HuH-7.5 (cell line): Measurements from ENCODE around the gene MLKL.
"Not testable (repeated sequence)": the region's sequence is repeated elsewhere in the genome, so short reads cannot be mapped to it uniquely, and the experiment has no call there.

Experiments
- DNase-seq: peaks from one replicate; pipeline ENCODE4 v3.0.0; 2011; ENCODE audit warnings: low spot score

MLKL gene

DNA sequence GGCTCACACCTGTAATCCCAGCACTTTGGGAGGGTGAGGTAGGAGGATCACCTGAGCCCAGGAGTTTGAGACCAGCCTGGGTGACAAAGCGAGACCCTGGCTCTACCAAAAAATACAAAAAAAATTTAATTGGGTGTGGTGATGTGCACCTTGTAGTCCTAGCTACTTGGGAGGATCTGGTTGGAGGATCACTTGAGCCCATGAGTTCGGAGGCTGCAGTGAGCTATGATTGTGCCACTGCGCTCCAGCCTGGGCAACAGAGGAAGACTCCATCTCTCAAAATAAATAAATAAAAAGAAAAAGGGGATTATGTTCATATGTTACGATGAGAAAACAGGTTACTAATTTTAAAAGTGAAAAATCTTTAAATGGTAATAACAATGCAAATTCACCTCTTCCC, 996 bp downstream of the MLKL start:
- DNase-seq, result no peak

DNA sequence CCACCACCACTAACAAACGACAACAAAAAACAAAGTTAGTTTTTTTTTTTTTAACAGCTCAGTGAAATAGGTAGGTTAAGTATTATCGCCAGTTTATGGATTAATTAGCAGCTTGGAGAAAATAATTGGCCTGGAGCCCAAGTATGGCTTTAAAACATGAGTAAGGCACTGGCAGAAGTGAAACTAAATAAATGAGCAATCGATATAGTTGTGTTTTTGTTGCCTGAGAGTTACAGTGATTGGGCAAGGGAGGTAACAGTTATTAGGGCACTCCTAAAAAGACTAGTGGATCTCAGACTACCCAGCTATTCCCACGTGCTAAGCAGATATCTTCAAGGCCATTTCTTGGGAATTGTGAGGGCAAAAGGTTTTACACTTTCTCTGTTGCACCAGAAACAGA, 2.4 kb downstream of the MLKL start:
- no peak for DNase-seq

DNA sequence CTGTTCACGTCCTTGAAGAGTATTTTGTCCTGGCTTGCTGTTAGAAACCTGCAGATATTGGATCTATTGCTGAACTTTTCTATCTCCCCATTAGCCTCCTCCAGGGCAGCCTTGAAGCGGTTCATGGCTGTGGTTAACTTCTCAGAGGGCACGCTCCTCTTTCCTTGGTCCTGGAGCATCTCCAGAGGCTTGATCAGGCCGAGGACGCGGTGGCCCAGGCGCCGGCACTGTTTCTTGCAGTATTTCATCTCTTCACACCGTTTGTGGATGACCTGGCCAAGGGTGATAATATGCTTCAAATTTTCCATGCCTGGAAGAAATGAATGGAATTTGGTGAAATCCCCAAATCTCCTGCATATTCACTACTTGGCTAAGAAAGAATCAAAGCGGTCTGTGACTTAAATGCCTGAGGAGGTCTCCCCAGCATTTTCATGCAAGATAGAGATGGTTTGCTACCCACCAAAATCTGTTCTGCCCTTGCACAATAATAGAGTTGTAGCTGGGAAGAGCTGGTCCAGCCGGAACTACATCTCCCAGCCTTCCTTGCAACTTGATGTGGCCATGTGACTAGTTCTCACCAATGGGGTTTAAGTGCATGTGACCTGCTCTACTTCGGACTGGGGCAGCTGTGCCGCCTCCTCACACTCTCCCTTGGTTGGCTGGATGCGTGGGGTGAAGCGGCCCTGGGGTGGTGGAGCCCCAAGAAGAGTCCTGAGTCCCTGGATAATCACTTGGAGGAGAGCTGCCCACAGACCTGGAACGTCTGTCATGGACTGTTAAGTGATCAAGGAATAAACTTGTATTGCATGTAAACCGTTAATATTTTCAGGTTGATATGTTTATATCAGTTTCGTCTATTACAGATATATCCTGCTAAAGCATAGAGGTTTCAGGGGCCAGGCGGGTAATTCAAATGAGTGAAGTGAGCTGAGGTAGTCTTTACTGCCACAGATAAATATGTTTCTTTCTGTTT, 4.9 kb downstream of the MLKL start:
- DNase-seq, result peak; percentile 92

DNA sequence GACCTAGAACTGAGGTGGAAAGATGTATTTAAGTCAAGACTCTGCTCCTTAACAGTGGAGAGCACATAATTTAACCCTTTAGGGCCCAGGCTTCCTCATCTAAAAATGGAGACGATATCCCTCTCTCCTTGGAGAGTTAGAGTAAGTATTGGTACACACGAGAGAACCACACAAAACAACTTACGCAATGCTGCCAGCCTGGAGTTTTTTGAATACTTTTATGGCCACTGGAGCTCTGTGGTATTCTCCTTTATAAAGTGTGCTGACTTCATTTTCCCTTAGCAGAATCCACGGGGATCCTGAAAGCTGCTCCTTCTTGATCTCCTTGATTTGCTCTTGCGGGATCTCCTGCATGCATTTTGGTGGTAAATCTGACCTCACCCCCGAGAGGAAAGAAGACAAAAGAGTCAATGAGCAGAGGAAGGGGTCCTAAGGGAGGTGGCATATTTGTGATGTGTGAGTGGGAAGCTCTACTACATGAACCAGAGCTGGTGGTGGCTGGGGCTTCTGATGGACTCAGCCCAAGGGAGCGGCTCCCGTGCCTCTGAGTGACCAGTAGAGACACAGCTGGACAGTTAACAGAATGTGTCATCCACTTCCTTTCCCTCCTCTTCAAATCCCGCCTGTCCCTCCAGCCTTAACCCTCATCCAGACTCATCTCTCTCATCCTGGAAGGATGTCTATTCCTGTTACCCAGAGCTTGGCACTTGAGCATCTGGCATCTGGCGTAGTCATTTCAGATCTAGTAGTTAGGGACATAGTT, 9.4 kb downstream of the MLKL start:
- DNase-seq, result no peak

DNA sequence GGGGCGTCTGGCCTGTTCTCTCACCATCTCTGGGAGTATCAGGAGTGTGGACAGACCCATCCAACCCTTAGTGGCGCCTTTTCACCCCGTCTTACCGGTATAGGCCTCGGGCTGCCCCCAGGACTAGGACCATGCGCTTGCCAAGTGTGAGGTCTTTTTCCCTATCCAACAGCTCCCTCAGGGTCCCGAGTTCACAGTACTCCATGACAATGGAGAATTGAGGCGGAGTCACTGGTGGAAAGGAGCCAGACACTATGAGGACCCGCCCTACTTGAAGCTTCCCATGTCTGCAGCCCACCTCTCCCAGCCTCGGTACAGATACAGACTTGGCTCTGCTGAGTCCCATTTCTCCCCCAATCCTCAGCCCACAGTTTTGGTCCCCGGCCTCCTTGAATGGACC, 18.1 kb downstream of the MLKL start:
- DNase-seq, result no peak

DNA sequence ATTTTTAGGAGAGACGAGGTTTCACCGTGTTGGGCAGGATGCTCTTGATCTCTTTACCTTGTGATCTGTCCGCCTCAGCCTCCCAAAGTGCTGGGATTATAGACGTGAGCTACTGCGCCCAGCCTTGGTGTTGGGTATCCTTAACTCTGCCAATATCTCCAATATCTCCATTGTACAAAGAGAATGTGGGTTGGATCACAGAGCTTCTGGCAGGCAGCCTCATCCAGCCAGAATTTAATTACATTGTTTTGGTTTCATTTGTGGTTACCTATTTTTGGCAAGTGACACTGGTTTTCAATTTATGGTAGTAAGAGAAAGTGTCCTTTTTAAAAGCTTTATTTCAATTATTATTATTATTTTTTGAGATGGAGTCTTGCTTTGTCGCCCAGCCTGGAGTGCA, 20.0 kb downstream of the MLKL start:
- no peak for DNase-seq

DNA sequence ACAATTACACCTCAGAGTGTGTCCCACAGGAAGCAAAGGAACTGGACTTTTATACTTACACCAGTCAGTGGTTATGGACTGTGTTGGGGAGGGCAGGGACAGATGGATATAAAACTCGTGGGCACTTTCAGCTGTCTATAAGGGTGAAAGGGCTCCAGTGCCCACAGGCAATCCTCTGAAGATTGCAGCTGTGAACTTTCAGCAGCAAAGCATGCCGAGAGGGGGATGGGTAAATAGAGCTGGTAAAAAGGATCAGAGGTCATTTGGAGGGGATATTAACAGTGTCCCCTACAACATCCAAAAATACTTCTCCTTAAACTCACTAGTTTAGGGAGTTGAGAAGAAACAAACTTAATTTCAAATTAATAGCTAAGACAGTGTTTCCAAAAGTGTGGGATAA, 20.7 kb downstream of the MLKL start:
- no peak for DNase-seq

DNA sequence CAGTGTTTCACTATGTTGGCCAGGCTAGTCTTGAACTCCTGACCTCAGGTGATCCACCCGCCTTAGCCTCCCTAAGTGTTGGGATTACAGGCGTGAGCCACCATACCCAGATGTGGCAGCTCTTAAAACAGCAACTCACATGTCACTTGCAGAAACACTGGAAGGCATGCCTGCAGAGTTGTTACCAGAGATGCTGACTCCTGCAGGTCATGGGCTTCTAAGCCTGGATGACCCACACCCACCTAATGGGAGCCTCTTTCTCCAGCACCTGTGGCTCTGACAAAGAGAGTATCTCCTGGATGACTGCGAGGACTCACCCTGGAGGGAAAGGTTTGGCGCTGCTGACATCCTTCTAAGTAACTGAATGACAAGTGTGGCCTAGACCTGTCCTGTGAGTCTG, 22.8 kb downstream of the MLKL start:
- no peak for DNase-seq

DNA sequence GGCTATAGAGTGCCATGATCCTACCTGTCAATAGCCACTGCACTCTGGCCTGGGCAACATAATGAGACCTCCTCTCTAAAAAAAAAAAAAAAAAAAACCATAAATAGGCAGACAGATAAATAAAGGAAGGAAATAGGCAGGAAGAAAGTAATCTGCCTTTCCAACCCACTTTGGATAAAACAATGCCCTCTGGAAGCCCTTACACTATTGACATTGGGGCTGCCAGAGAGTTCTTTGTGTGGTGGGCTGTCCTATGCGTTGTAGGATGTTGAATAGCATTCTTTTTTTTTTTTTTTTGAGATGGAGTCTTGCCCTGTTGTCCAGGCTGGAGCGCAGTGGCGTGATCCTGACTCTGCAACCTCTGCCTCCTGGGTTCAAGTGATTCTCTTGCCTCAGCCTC, 26.8 kb downstream of the MLKL start:
- DNase-seq, result no peak

DNA sequence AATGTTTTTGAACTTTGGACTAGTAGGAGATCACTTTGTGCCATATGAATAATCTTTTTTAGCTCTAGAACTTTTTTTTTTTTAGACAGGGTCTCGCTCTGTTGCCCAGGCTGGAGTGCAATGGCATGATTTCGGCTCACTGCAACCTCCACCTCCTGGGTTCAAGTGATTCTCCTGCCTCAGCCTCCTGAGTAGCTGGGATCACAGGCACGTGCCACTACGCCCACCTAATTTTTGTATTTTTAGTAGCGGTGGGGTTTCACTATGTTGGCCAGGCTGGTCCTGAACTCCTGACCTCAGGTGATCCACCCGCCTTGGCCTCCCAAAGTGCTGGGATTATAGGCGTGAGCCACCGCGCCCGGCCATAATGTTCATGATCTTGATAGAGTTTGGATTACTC, 31.8 kb downstream of the MLKL start:
- not testable (repeated sequence) for DNase-seq

DNA sequence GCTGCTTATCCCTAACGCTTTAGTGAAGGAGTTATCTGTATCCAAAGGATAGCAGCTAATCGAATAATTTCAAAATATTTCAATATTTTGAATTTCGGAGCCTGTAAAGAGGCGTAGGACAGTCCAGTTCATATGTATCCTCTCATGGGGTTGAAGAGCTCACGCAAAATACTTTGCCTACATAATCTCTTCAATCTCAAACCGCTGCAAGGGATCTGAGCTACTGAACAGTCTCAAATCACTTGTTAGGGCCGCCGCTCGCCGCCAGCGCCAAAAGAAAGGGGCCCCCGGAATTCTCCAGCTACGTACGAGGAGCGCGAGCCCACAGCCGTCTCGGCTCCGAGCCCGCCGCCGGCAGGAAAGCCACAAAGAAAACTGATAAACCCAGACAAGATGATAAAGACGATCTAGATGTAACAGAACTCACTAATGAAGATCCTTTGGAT, 33.4 kb downstream of the MLKL start:
- DNase-seq, result no peak

DNA sequence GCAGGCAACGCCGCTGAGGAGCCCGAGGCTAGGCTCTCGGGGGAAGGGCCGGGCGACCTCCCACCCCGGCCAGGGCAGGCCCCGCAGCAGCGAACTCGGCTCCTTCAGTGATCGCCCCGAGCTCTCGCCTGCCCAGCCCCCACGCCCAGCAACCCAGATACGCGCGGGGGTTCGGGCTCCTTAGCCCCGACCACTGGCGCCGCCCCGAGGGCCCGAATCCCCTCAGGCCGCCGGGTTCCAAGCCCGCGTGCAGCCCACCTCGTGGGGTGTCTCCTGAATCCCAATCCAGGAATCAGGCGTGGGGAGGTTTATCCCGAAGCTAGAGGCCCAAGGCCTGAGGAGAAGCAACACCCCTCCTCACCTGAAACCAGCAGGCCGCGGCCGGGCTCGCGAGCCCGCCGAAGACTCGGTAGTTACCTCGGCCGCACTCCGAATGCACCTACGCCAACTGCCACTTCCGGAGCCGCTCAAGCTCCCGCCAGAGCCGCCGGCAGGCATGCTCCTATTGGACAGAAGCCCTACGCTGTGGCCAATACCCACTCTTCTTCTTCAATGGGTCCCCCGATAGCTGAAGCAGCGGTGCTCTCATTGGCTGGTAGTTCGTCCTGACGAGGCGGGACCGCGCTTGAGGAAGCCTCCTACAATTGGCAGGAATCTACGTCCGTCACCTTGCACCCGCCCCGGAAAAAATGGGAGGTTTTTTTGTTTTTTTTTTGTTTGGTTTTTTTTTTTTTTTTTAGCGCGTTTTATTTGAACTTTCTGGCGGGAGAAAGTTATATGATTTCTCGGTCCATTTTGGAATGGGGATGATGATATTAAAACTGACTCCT, 34.0 kb downstream of the MLKL start, which contains the start of gene RFWD3:
Gene RFWD3 (minus strand): TSS at position 453 of the 830 bp plus-strand sequence. CDS start 5,428 bp downstream, outside the sequence.
- peak; percentile 99 for DNase-seq

DNA sequence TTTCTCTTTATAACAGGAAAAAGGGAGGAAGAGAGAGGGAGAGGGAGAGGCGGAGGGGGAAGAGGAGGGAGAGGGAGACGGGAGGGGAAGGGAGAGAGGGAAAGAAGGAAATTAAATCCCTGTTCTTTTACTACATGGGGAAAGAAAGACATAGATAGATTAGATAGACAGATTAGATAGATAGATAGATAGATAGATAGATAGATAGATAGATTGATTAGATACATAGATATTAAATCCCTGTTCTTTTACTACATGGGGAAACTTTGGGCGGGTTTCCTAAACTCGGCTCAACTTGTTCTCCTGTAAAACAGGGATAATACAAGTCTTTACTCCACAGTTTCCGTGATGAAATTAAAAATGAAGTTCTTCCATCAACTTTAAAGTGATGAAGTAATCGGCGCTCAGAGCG, 34.6 kb downstream of the MLKL start:
- no peak for DNase-seq

DNA sequence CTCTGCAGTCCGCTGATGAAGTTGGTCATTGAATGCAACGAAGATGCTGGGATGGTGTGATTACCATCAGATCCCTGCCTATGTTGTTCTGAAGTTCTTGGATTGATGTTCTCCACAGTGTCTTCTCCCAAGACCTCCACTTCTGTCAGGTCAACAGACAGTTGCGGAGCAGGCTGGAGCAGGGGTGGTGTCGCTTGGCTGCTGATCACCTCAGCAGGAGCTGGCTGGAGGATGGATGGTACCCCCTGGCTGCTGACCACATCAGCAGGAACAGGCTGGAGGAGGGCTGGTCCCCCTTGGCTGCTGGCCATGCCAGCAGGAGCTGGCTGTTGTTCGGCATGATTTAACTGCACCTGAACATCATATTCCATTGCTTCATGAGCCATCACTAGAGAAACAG, 39.6 kb downstream of the MLKL start:
- DNase-seq, result no peak

DNA sequence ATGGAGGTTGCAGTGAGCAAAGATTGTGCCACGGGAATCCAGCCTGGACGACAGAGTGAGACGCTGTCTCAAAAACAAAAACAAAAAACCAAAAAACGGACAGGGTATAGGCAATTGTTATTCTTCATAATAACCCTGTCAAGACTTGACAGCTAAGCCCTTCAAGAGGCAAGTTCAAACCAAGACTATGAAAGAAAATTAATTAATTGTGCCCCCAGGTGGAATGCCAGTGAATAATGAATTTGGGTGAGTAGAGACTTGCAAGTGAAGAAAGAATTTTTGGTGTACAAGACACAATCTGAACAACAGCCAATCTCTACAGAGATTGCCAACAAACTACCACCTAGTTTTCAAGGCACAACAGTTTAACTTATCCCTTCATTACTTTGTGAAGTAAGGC, 40.3 kb downstream of the MLKL start:
- no peak for DNase-seq

DNA sequence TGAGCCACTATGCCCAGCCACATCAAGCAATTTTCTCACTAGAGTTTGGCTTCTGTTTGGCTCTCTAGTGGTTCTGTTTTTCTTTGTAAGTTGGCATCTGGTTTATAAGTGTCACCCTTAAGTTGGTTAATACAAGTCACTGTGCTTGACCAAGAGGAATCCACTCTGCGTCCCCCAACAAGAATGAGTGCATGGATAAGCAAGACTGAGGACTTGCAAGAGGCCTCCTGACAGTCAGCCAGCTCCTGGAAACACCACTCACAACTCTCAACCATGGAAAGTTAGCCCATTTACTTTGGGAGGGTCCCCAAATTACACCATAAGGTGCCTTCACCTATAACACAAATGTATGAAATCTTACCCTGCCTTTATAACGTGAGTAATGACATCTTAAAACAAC, 41.6 kb downstream of the MLKL start:
- no peak for DNase-seq

DNA sequence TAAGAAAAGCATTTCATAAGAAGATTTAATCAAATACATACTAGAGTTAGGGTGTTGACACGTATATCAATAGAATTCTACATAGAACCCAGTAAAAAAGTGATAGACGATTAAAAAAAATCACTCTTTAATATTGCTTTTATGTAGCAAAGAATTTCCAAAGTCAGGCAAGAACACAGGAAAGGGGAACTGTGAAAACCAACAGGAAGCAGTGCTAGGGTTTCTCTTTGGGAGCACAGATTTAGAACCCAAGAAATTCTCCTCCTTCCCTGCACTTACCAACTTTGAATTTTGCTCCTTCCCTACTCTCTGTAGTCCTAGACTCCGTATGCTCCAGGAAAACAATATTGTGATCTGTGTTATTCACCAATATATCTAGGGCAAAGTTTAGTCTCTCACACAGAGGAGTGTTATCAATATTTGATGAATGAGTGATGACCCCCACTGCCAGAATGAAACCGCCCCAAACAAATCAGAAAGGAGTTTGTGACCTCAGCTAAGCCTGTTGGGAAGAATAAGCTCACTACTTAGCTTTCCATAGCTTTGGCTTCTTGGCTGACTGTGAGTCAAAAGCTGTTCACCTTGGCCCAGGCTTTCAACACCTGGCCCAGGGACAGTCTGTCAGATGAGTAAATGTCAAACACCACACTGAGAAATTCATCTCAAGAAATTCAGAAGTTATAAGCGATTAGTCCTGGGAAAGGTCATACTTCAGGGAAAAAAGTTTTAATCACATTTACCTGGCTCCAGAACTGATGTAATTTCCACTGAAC, 42.6 kb downstream of the MLKL start:
- DNase-seq, result no peak

DNA sequence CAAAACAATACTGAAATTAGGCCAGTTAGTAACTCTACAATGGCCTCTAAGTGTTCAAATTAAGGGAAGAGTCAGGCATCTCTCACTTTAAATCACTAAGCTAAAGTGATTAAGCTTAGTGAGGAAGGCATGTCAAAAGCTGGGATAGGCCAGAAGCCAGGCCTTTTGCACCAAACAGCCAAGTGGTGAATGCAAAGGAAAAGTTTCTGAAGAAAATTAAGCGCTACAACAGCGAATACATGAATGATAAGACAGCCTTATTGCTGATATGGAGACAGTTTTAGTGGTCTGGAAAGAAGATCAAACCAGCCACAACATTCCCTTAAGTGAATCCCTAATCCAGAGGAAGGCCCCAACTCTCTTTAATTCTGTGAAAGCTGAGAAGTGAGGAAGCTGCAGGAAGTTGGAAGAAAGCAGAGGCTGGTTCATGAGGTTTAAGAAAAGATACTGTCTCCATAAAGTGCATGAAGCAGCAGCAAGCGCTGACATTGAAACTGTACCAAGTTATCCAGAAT, 46.1 kb downstream of the MLKL start:
- no peak for DNase-seq

DNA sequence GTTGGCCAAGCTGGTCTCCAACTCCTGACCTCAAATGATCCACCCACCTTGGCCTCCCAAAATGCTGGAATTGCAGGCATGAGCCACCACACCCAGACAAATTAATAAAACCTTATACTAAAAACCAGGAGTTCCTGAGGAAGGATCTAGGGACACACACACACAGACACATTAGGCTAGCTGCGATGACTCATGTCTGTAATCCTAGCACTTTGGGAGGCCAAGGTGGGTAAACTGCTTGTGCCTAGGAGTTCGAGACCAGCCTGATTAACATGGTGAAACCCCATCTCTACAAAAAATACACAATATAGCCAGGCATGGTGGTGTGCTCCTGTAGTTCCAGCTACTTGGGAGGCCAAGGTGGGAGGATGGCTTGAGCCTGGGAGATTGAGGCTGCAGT, 47.8 kb downstream of the MLKL start:
- DNase-seq, result not testable (repeated sequence)

DNA sequence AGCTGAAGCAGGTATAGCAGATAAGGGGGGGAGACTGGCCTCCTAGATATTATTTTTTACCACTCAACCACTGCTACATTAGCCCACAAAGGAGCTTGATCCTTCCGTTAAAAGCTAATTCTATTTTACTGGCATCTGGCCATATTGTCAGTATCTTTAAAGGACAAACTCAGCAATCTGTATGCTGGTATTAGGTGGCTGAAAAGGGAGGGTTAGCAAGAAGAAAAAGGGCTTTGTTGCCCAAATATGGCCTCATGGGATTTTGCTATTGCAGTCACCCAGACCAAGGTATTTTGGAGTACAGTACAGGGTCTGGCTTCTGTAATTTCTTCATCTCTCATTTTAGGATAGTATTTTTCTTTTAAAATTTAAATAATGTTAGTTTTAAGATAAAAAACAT, 48.4 kb downstream of the MLKL start:
- no peak for DNase-seq

DNA sequence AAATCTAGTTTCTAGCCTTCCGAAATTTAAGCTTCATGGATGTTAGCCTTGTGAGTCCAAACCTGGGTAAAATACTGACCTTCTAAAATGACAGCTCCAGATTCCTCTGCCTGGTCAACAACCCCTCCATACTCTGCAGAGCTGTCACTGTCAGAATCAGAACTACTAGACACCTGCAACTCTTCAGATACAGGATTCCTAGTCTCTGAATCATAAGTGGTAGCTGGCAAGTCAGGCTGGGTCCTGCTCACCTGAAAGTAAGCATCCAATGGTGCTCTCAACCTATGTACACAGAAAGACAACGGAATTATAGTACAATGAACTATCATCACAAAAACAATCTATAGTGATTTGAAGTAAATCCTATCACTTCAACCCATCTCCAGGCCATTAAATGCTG, 48.8 kb downstream of the MLKL start:
- no peak for DNase-seq
